ENCODE data around the gene ADARB2.

Gene ADARB2

DNA sequence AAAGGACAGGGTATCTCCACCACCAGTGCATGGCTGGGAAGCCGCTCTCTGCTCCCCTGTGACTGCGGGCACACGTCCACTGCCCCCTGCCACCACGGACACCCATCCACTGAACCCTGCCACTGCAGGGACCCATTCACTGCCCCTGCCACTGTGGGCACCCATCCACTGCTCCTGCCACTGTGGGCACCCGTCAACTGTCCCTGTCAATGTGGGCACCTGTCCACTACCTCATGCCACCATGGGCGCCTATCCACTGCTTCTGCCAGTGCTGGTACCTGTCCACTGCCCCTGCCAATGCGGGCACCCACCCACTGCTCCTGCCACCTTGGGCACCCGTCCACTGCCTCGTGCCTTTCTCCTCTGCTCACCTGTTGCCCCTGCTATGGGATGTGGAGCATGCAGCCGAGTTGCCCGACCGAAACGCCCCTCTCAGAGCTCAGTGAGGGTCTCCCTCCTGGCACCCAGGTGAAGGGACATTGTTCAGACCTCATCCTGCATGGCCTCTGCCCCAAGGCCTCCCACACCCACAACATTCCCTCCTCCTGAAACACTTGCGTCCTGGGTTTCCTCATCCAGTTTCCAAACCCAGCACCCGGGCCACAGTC, 207.4 kb downstream of the ADARB2 start:
- no peak overlapping the region for H3K4me3 ChIP-seq (ENCODE audit: low read depth, low read length)
- DNase-seq (ENCODE audit: low read depth), result no peak

DNA sequence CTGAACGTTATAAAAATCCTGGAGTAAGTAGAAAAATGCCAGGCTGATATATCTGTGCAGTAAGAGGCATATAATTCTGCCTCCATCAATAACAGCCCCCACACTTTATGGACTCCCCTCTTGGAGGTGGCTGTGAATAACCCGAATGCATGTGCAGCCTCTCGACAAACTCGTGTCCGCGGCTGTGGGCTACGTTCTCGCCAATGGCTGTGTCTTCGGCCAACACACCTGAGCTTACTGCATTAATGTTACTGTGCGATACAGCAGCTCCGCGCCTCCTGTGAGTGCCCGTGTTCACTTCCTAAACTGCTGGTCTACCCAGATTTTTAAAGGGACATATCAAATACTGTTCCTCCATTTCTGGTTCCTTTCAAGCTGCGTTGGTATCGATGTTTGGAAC, 209.4 kb downstream of the ADARB2 start:
- DNase-seq (ENCODE audit: low read depth), result no peak
- H3K4me3 ChIP-seq (ENCODE audit: low read depth, low read length), result no peak overlapping the region
- TF ChIP-seq, protein P1, sequence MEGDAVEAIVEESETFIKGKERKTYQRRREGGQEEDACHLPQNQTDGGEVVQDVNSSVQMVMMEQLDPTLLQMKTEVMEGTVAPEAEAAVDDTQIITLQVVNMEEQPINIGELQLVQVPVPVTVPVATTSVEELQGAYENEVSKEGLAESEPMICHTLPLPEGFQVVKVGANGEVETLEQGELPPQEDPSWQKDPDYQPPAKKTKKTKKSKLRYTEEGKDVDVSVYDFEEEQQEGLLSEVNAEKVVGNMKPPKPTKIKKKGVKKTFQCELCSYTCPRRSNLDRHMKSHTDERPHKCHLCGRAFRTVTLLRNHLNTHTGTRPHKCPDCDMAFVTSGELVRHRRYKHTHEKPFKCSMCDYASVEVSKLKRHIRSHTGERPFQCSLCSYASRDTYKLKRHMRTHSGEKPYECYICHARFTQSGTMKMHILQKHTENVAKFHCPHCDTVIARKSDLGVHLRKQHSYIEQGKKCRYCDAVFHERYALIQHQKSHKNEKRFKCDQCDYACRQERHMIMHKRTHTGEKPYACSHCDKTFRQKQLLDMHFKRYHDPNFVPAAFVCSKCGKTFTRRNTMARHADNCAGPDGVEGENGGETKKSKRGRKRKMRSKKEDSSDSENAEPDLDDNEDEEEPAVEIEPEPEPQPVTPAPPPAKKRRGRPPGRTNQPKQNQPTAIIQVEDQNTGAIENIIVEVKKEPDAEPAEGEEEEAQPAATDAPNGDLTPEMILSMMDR (IDR thresholded peaks at IDR 0.05; ENCODE audit: low read depth, low read length, missing control alignments), result no peak

More for the DNA sequence above, 207.4 kb downstream of the ADARB2 start:
- TF ChIP-seq, protein P1 (IDR thresholded peaks at IDR 0.05; ENCODE audit: low read depth, low read length, missing control alignments), result no peak

DNA sequence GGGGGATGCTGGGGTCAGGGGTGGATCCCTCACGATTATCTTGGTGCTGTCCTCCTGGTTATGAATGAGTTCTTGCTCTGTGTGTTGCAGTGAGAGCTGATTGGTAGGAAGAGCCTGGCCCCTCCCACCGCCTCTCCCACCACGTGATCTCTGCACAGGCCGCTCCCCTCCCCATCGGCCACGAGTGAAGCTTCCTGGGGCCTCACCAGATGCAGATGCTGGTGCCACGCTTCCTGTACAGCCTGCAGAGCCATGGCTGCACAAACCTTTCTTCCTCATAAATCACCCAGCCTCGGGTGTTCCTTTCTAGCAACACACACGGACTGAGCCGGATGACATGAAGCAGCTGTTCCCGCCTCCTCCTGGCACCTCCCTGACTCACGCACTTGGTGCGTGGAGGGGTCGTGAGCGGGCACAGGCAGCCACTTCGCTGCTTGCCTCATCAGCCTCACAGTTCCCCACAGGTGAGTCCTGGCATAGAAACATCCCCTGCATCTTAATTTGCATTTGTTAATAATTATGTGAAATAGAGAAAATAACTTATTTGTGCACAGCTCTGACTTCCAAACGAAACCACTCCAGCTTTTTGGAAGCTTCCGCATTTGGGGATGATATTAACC, 210.8 kb downstream of the ADARB2 start:
- TF ChIP-seq, protein P1 (IDR thresholded peaks at IDR 0.05; ENCODE audit: low read depth, low read length, missing control alignments), result no peak
- no peak for DNase-seq (ENCODE audit: low read depth)
- H3K4me3 ChIP-seq (ENCODE audit: low read depth, low read length), result no peak overlapping the region

DNA sequence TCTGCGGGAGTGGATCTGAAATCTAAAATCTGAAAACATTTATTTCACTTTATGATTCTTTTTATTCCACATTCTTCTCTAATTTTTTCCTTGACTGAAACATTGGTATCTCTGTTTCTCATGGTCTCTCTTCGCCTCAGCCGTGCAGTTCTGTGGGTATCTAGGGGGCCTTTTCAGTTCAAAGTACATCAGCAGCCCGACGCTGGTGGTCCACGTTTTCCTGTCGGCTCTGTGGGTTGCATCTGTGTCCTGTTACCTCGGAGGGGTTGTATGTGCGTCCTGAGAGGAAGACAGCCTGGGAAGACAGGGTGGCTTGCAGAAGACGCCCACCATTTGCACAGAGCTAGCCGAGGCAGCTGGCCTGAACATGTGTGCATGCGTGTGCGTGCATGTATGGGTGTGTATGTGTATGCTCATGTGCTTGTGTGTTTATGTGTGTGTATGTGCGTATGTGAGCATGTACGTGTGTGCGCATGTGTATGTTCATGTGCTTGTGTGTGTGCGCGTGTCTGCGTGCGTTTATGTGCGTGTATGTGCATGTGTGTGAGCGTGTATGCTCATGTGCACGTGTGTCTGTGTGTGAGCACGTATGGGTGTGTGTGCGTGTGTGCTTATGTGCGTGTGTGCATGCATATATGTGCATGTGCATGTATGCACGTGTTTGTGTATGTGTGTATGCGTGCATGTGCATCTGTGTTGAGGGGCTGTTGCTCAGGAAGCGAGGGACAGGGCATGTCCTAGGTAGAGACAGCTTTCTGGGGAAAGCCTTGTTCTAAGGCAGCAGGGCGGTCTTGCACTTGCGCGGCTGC, 211.8 kb downstream of the ADARB2 start:
- DNase-seq (ENCODE audit: low read depth), result no peak
- no peak overlapping the region for H3K4me3 ChIP-seq (ENCODE audit: low read depth, low read length)
- TF ChIP-seq, protein P1 (IDR thresholded peaks at IDR 0.05; ENCODE audit: low read depth, low read length, missing control alignments), result no peak

DNA sequence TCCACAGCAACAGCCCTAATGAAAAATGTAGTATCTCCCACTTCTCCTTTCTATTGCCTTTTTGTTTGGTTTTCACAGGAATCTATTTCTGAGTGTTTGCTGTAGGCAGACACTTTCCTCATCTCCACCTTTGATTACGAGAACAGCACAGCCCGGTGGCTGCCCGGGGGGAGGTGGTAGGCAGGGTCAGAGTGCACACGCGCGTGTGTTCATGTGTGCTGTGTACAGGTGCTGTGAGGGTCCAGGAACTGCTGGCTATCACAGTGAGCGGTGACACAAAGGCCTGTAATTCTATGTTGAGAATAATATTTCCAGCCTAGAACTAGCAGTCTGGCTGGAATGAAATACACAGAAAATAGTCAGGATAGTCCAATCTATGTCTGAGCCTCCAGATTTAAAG, 212.8 kb downstream of the ADARB2 start:
- no peak for DNase-seq (ENCODE audit: low read depth)
- H3K4me3 ChIP-seq (ENCODE audit: low read depth, low read length), result no peak overlapping the region
- TF ChIP-seq, protein P1 (IDR thresholded peaks at IDR 0.05; ENCODE audit: low read depth, low read length, missing control alignments), result no peak

DNA sequence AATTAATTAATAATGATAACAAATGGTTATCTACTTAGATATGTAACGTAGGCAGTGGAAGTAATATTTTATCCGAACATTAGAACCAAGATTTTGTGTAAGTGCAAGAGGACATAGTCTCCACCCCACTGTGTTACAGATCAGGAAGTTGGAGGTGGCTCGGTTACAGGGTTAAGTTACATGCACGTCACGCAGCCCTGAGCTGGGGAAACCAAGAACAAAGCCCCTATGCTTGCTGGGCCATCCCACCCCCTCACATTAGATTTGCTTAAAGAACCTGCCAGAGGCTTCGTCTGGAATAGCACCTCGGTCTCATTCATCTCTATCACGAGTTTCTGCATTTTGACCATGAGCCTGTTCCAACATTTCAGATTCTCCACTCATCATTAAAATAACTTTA, 214.1 kb downstream of the ADARB2 start:
- TF ChIP-seq, protein P1 (IDR thresholded peaks at IDR 0.05; ENCODE audit: low read depth, low read length, missing control alignments), result no peak
- H3K4me3 ChIP-seq (ENCODE audit: low read depth, low read length), result no peak overlapping the region
- DNase-seq (ENCODE audit: low read depth), result no peak

Measured in GM12864 (cell line).